Embryonic facial prominence (tissue), 1 donor: ENCODE data around the gene LRCH2.
"Not testable (repeated sequence)": the region's sequence is repeated elsewhere in the genome, so short reads cannot be mapped to it uniquely, and the experiment has no call there.

Experiments used
- DNase-seq: peaks from one replicate; pipeline ENCODE4 v3.0.0-alpha.2; 2016; ENCODE audit errors: extremely low spot score

The LRCH2 gene, protein sequence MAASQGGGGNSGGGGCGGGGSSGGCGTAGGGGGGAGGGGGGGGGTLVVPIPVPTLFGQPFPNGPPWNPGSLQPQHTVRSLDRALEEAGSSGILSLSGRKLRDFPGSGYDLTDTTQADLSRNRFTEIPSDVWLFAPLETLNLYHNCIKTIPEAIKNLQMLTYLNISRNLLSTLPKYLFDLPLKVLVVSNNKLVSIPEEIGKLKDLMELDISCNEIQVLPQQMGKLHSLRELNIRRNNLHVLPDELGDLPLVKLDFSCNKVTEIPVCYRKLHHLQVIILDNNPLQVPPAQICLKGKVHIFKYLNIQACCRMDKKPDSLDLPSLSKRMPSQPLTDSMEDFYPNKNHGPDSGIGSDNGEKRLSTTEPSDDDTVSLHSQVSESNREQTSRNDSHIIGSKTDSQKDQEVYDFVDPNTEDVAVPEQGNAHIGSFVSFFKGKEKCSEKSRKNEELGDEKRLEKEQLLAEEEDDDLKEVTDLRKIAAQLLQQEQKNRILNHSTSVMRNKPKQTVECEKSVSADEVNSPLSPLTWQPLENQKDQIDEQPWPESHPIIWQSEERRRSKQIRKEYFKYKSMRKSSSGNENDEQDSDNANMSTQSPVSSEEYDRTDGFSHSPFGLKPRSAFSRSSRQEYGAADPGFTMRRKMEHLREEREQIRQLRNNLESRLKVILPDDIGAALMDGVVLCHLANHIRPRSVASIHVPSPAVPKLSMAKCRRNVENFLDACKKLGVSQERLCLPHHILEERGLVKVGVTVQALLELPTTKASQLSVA

DNA sequence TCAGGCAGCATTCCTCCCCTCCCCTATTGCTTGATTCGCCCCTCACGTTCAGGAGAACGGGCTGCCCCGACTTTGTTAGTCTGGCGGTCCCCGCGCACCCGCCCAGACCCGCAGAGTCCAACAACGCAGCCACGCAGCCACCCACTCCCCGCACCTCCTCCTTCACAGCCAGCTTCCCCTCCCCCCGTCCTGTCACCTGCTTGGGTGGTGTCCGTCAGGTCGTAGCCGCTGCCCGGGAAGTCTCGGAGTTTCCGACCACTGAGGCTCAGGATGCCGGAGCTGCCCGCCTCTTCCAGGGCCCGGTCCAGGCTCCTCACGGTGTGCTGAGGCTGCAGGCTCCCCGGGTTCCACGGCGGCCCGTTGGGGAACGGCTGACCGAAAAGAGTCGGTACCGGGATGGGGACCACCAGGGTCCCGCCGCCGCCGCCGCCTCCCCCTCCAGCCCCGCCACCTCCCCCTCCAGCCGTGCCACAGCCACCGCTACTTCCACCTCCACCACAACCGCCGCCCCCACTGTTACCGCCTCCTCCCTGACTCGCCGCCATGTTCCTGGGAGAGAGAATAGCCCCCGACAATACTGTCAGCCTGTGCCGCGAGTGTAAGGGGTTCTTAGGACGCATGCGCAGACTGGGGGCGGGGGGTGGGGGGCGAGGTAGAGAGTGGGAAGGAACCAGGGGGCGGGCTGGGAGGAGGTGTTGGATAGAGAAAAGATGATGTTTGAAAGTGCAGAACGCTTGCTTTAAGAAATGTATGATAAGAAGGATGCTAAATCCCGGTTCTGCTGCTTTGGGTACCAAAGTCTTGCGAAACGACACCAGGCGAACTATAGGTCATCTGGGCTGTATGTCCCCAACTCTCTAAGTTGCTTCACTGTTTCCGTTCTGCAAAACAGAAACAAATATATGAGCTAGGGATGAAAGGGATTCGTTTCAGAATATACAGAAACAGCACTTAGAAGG lies at the start of gene LRCH2:
LRCH2 (minus strand) TSS at position 600 of the 959 bp plus-strand sequence; CDS start at position 545, 55 bp downstream.
- peak; percentile 9 for DNase-seq

DNA sequence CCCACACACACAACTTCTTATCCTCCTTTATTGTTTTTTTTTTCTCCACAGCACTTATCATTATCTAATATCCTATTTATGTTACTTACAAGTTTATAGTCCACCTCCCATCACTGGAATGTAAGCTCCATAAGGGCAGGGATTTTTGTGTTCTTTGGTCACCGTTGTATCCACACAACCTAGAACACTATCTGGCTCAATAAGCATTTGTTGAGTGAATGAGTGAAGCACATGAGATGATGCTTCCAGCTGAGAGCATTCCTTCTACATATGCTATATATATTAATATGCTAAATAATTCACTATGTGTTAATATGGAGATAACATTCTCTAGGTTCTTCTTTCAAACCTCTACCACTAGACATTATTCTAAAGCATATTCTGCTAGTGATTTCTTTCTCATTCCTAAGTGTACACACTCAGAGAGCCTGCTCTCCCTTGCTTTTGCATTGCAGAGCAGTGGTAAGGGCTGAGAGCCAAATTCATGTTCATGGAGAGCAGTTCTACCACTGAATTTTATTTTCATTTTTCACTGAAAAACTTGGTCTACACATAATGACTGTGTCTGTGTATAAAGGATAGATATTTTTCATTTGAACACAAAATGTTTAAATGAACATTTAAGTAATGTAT lies 35.3 kb upstream of the LRCH2 start:
- DNase-seq, result no peak

DNA sequence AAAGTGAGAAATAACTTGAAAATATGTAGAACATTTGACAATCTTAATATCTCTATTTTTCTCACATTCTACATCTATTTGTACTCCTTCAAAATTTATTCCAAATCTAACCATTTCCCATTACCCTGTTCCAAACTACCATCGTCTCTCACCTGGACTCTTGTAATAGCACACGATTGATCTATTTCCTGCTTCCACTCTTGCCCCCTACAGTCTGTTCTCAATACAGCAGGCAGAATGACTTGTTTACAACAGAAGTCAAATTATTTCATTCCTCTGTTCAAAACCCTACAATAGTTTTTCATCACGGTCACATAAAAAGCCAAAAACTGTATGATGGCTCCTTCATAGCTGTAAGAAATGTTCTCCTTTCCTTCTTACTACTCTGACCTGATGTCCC lies 34.5 kb upstream of the LRCH2 start:
- DNase-seq, result no peak

DNA sequence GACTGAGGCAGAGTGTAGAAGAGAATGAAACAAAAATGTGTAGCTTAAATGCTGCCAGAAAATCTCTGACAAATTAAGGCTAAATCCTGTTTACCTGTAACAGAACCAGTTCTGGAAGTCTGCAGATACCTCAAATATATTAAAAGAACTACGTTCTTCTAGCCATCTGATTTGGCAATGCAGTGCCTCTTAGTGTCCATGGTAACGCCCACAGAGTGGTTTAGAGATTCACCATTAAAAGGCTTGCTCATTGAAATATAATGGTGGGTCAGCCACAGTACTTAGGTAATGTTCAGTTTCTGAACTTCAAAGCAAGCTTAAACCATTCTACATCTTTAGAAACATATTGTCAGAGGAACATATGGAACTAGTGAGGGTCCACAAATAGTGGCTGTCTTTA lies 32.4 kb upstream of the LRCH2 start:
- DNase-seq, result no peak

DNA sequence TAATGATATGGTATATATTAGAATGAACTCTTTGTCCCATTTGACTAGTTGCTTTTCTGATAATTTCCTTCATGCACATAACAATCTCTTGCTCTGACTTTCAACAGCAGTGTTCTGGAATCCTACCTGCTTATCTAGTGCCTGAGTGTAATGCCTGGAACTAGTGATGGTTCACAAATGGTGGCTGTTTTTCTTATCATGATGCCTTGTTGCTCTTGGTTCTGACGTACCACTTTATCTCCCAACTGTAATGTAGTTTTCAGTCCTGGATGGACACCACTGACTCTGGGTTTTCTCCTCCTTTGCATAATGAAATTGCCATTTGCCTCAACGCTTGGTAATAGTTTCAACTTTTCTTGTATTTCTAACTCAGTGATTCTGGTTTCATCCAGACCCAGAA lies 30.1 kb upstream of the LRCH2 start:
- DNase-seq, result no peak

DNA sequence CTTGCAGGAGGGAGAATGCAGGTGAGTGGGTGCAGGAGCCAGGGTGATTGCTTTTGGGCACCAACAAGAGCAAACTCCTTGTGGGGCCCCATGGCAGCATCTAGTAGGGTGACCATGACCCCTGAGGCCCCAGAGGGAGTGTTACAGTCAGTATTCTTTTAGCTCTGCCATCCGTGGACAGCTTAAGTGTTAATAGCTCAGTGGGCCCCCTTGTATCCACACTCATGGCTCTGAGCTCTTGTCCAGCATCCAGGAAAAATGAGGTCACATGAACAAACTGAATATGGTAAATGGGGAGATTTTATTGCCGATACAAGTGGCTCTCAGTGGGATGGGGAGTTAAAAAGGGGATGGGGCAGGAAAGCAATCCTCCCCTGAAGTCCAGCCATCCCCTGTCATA lies 27.3 kb upstream of the LRCH2 start:
- no peak for DNase-seq

DNA sequence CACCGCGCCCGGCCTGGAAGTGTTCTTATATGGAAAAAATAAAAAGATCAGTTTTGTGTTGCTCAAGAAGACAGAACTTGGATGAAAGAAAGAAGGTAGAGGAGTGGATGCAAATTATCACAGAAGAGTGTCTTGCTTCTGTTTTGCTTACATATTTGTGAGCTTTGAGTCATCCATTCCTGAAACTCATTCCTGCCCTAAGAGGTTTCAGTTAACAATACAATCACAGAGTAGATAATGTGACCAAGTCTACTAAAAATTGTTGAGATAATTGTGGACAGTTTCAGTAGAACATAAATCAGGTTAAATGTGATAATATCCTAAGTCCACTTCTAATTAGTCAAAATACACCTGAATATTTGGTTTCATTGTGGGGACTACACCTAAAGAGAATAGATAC lies 26.4 kb upstream of the LRCH2 start:
- no peak for DNase-seq

DNA sequence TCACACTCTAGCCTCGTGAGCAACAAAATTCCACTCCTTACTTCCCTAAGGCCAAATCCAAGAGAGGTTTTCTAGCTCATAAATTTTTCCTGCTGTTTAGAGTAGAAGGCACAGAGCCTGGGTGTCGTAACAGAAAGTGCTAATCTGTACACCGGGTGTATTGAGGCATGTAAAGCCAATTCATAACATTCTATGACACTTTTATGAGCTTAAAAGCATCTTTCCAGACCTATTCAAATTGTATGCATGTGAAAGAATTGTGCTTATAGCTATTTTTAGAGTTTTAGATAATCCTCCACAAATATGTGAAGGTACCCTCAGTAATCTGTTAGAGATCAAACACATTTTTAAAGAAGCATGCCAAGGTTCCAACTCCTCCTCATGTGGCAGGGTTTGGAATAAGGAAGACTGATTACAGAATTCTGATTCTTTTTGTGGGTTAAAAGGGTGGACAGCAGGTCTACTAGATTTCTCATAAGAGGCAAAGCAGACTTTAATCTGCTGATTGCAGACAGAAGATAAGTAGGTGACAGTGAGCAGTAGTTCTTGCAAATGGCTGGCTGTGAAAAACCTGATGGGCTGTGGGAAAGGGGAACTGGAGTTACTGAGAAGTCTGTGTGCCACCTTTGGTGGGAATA lies 25.5 kb upstream of the LRCH2 start:
- DNase-seq, result no peak

DNA sequence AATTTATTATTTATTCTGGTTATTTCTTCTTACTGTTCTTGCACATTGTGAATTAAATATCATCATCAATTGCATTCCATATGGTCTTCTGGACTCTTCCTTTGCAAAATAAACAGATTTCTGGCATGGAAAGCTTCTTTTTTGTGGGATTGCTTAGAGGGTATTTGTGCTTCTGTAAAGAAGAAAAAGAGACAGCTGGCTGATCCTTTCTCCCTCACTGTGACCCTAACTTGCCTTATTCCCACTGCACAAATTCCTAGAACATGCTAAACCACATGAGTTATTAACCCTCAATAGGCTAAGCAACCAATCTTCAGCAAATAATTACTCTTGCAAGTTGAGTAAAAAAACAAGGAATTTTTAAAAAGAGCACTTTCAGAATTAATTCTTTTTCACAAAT lies 23.8 kb upstream of the LRCH2 start:
- no peak for DNase-seq

DNA sequence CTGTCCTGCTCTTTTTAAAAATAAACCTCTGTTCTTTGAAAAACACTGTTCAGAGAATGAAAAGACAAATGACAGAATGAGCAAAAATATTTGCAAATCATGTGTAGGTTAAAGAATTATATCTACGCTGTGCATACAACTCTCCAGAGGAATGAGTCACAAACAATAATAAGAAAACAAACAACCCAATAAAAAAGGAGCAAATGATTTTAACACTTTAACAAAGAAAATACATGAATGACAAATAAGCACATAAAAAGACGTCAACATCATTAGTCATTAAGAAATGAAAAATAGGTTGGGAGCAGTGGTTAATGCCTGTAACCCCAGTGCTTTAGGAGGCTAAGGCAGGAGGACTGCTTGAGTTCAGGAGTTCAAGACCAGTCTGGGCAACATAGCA lies 21.1 kb upstream of the LRCH2 start:
- no peak for DNase-seq

DNA sequence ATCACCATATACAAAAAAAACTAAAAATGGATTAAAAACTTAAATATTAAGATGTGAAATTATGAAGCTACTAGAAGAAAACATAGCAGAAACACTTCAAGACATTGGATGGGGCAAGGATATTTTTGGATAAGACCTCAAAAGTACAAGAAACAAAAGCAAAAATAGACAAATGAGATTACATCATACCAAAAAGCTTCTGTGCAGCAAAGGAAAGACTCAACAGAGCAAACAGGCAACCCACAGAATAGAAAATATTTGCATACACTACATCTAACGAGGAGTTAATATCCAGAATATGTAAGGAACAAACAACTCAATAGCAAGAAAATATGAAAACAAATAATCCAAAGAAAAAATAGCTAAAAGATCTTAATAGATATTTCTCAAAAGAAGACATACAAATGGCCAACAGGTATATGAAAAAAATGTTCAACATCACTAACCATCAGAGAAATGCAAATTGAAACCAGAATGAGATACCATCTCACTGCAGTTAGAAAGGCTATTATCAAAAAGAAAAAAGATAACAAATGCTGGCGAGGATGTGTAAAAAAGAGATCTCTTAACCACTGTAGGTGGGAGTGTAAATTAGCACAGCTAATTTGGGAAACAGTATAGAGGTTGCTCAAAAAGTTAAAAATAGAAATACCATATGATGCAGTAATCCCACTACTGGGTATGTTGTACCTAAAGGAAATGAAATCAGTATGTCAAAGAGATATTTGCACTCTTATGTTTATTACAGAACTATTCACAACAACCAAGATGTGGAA lies 17.8 kb upstream of the LRCH2 start:
- no peak for DNase-seq

DNA sequence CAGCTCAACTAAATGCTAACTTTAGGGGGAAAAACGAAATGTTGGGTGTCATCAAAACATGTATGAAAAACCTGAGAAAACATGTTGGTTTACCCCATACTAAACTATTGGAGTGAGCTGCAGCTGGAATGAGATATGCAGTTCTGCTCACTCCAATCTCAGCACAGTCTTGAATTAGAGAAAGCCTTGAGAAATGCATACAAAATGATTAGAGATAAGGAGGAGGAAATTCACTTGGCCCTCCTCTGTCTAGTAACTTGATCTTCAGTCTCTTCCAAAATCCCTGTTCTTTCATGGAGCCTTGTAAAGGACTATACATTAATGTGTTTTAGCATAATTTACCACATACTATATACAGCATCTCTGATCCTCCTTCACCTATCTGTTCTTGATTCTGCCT lies 3.2 kb upstream of the LRCH2 start:
- no peak for DNase-seq

DNA sequence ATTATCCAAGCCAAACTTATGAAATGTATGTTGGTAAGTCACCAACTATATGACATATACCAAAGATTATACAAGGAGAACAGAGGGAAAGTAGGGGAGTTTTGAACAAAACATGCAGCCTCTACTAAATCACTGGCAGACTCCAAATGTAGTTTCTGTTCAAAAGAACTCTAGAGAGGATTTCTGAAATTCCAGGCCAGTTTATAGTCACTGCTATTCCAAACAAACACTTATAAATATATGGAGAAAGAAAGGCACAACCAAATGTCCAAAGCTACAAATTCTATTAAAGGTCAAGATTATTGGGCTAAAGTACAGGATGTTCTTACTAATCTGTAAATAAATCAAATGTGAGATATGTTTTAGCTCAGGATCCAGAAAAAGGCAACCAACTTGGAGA lies 2.7 kb upstream of the LRCH2 start:
- no peak for DNase-seq

DNA sequence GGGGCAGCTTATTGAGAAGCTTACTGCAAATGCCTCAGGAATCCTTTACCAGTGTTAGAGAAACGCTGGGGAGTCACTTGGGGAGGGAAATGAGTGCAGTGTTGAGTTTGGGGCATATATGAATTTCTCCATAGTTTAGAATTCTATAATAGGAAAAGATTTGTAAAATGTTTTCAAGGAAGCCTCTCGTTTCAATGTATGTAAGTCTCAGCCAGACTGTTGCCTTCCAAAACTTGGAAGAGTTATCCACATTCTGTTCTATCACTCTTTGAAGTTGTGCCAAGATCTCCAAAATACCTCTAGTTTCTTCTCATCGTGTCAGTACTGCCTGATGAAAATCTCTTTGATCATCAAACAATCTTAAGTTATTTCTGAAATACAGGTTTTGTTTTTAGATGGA lies 565 bp upstream of the LRCH2 start:
- no peak for DNase-seq

DNA sequence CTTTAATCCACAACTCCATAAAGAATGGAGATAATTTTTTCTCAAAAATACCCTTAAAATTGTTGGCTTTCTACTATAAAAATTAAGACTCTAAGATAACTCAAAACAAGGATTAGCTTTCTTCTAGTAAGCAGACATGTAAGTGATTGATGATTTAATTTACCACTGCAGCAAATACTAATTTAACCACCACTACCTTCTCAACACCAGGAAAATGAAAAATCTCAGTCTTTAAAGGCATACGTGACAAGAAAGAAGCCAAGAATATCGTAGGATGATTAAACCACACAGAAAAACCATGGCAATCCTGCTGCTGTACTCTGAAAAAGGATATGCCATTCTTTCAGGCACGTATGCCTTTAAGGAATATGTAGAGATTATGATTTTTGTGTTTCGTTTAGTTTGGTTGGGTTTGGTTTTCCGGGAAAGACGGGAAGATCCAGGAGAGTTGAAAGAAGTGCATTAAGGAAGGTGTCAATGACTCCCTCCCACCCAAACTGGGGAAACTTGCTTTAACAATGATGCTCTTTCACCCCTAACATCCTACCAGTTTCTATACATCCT lies 881 bp downstream of the LRCH2 start:
- DNase-seq, result no peak

DNA sequence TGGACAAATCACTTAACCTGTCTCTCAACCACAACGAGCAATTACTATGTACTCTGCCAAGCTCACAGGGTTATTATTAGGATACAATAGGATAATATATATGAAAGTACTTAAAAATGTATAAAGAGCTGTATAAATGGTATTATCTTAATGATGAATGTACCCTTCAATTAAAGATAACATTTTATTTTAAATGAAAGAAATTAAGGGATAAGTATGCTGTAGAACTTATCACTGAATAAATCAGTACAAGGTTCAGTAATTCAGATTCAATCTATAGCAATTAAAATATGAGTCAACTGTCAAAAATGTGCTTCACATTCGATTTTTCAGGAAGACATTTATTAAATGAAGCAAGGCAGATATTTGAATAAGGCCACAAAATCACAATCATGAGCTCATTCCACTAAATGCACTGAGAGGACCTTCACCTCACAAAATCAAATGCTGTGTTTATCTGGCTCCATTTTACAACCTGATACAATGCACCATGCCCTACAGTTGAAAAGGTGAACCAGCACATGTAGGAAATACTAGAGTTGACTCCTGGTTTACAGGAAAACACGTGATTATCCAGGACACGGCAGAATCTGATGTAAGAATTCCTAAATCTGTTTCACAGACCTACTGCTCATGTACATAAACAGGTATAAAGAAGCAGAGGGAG lies 4.4 kb downstream of the LRCH2 start:
- no peak for DNase-seq

DNA sequence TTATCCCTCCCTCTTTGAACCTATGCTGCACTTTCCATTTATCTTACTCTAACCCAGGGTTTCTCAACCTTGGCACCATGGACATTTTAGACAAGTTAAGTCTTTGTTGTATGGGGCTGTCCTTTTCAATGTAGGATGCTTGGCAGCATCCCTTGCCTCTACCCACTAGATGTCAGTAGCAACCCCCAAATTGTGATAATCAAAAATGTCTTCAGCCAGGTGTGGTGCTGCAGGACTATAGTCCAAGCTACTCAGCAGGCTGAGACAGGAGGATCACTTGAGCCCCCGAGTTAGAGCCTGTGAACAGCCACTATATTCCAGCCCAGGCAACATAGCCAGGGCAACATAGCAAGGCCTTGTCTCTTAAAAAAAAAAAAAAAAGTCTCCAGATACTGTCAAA lies 7.0 kb downstream of the LRCH2 start:
- no peak for DNase-seq

DNA sequence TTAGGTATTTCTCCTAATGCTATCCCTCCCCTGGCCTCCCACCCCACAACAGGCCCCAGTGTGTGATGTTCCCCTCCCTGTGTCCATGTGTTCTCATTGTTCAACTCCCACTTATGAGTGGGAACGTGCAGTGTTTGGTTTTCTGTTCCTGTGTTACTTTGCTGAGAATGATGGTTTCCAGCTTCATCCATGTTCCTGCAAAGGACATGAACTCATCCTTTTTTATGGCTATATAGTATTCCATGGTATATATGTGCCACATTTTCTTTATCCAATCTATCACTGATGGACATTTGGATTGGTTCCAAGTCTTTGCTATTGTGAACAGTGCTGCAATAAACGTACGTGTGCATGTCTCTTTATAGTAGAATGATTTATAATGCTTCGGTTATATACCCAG lies 16.6 kb downstream of the LRCH2 start:
- DNase-seq, result not testable (repeated sequence)

DNA sequence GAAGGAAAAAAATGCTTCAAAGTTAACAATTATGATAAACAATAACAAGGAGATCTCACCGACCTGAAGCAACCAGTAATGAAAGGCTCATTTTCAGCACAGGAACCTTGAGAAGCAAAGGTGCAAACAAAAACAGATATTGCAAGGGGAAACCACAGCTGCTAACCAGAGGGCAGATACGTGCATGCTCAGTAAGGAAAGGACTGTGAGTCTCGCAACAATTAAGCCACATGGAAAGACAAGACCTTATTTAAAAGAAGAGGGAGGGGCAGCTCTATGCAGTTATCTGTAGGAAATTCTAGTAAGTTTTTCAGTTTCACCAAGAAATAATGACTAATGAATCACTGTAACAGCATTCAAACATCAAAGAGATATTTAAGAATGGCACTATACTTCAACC lies 19.3 kb downstream of the LRCH2 start:
- no peak for DNase-seq
